Heart left ventricle (tissue), 13 donors: ENCODE measurements around the gene LRIG1.

Experiments used
- POLR2A ChIP-seq, 2 donors: fragments of 450-650 bp; IDR thresholded peaks; one replicate each; pipeline ENCODE4 v1.6.1; 2017; ENCODE audit warnings: antibody characterized with exemption in 2 of 2, mild to moderate bottlenecking in 2 of 2, moderate library complexity in 2 of 2
- TF ChIP-seq, protein P1 (sequence below), 12 donors: fragments of 200-600 bp; sonication (generic) in 4 of 12; IDR thresholded peaks; one replicate each; pipeline versions ENCODE4 v1.5.0 to v1.8.0; 2018 to 2022; ENCODE audit warnings: antibody characterized with exemption in 12 of 12, mild to moderate bottlenecking in 5 of 12
- donor health status: ischemic (EF 13 %, LVEDD 7.1; RV severe dilation, severe dysfunction).
- donor health status: DM: no; HTN: yes; CAD: no.
- donor health status: DM: no; HTN: no; CAD: no.
- donor health status: ischemic (EF 25% LVEDD 6.9; RV normal size, moderate dysfunction).
- donor health status: ischemic (EF 25% LVEDD 5.7; RV mildly dilated, moderate dysfunction).
- donor health status: ischemic (EF 35%, LVEDD 5.7; RV mildly dilated, moderate dysfunction).
- donor health status: nonischemic (EF 11% LVEDD 7.7; RV severe dilation, severe dysfunction).
- donor health status: DM: yes; HTN: yes; CAD: no.
- donor health status: PGD.
- donor health status: ischemic (EF 29% LVEDD 5.4; RV normal size, mild dysfunction).
- donor health status: nonischemic (EF 23%, LVEDD 6.1; RV moderate dilation, normal function).

DNA sequence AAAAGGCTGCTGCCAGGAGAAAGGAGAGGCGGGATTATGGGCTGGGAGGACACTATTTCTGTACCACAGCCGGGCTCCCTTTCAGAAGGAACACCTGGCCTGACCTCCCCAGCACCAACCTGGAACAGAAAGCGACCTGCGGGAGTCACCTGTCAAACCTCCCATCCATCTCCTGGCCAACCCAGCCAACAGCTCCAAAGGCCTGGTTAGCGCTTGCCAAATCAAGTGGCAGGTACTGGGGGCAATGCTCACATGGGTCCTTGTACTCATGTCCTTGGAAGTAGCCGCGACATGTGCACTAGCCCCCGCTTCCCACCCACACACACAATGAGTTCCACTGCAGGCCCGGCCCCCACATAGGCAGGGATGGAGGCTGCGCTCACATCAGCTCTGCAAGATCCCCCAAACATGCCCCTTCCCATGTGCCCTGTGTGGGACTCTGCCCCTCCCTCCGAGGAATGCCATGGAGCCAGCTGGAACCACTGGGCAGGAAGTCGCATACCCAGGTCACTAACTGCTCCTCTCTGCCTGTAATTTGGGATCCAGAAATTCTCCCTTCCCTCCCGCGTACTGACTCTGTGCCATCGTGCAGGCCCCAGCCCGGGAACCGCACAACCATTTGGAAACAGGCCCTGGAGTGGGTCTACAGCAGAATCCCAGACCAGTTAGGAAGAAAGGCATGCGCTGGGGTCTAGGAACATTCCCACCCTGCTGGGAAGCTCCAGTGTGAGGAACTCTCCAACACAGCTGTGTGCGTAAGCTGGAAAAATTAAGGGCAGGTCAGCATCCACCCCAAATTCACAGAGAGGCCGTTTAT, 98.9 kb downstream of the LRIG1 start:
- TF ChIP-seq, protein P1, sequence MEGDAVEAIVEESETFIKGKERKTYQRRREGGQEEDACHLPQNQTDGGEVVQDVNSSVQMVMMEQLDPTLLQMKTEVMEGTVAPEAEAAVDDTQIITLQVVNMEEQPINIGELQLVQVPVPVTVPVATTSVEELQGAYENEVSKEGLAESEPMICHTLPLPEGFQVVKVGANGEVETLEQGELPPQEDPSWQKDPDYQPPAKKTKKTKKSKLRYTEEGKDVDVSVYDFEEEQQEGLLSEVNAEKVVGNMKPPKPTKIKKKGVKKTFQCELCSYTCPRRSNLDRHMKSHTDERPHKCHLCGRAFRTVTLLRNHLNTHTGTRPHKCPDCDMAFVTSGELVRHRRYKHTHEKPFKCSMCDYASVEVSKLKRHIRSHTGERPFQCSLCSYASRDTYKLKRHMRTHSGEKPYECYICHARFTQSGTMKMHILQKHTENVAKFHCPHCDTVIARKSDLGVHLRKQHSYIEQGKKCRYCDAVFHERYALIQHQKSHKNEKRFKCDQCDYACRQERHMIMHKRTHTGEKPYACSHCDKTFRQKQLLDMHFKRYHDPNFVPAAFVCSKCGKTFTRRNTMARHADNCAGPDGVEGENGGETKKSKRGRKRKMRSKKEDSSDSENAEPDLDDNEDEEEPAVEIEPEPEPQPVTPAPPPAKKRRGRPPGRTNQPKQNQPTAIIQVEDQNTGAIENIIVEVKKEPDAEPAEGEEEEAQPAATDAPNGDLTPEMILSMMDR (IDR thresholded peaks at IDR 0.05), result no peak
- TF ChIP-seq POLR2A (IDR thresholded peaks at IDR 0.05), result no peak
